Stromal cell of bone marrow (primary cell): Measurements from ENCODE around the gene PARL.

ENCODE experiments used
- DNase-seq: peaks from one replicate; pipeline ENCODE4 v3.0.0-alpha.2; 2012; ENCODE audit warnings: low read depth

Gene PARL, protein sequence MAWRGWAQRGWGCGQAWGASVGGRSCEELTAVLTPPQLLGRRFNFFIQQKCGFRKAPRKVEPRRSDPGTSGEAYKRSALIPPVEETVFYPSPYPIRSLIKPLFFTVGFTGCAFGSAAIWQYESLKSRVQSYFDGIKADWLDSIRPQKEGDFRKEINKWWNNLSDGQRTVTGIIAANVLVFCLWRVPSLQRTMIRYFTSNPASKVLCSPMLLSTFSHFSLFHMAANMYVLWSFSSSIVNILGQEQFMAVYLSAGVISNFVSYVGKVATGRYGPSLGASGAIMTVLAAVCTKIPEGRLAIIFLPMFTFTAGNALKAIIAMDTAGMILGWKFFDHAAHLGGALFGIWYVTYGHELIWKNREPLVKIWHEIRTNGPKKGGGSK

DNA sequence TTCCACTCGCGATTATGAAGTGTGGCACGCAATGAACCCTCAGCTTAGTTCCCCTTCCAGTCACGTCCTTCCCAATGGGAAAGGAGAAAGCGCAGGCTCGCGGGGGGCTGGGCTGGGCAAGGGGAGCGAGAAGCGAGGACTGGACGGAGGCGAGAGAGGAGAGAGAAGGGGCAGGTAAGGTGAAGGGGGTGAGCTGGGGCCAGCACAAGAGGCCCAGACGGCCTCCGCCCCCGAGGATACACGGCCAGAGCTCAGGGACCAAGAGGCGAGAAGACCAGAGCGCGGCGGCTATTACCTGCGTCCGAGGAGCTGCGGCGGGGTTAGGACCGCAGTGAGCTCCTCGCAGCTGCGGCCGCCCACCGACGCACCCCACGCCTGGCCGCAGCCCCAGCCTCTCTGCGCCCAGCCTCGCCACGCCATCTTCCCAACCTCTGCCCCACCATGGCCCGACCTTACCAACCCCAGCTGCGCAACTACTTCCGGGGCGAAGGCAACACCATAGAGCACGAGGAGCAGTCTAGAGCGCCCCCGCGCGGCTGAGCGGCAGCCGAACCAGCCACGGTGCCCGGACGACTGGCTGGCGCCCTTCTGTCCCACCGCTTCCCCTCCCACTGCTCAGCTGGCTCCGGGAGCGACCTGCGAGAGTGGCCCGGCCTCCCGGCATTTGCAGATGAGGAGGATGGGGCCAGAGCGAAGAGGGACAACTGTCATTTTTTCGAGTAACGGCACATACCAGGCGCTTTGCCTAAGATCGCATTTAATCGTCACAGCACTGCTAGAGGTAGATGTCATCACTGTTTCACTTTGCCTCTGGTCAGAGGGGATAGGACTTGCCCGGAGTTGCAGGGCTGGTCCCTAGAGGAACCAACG lies at the start of gene PARL:
Gene PARL, minus strand, starts transcription at position 454 of the 870 bp plus-strand sequence. Its CDS starts 34 bp downstream, at position 420.
- DNase-seq, result peak; percentile 83

DNA sequence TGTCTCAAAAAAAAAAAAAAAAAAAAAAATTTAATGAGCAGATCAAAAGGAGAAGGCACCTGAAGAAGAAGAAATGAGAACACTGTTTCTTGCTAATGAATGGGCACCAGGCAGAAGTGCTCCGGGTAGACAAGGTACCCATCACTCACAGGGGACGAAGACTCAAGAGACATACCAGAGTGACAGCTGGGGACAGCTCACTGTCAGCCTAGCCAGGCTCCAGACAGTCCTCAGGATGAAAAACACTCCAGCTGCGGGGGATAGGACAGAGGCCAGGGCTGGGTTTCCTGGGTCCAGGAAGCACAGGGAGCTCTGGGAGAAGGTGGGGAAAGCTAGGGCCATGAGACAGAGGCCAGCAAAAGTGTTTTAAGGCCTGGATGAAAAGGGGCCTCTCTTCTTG lies 48.5 kb upstream of the PARL start:
- DNase-seq, result no peak

DNA sequence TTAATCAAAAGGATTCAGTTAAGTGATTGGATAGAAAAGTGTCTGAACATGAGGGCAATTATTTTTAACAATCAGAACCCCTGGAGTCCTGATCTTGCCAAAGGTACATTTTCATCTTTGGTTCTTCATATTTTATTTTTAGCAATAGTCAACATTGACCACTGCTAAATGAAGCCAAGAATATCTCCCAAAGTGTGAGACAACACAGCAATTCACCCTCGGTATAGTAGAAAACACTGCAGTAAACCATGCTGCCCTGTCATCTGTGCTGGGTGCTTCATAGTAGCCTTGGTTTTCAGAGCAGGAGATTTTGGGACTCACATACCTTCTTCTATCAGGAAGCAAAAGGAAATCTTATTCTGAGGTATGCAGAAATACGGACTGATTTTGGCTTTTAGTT lies 47.2 kb upstream of the PARL start:
- no peak for DNase-seq

DNA sequence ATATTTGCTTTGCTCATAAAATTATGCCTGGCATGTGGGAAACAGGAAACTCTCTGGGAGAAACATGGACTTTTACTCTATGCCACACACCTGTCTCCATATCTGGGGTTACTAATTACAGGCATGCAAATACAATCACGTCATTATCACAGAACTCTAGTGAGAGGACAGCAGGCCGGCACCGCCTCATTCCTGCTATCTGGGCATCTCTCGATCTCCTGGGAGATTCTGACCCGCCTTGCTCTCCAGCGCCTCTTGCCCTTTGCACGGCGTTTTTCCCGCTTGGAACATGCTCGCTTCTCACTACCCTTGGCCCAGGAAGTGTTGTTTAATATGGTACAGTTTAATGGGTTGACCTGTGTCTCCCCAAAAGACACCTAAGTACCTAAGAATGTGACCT lies 45.4 kb upstream of the PARL start:
- no peak for DNase-seq

DNA sequence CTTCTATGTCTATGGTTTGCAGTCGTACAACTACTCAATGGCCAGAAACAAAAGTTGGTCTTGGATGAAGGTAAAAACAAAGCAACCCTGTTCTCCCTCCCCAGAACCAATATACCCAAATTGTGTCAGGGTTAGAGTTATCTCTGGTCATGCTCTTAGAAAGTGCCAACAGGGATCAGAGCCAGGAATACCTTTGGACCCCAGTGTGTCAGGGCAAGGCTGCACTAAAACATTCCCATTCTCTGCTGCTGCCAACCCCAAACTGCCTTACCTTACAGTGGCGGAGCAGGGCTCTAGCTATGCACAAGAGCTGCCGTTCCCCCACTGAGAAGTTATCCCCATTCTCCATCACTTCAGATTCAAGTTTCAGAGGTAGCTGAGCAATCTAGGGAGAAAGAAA lies 42.4 kb upstream of the PARL start:
- no peak for DNase-seq

DNA sequence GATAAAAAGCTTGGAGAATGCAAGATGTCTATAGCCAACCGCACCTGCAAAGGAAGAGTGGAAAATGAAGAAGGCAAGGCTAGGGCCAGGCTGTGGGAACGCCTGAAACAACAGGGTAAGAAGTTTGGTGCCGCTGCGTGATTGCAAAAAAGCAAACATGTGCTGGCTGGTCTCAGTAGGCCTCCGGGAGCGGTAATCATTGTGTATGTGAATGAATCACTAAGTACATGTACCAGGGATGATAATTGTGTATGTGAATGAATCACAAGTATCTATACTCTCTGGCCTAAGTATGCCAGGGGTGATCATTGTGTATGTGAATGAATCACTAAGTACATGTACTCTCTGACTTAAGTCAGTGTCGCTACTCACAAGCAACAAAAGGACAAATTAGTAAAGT lies 40.3 kb upstream of the PARL start:
- no peak for DNase-seq

GRCh38 chr3:183924543-183924942 lies 39.9 kb upstream of the PARL start:
- no peak for DNase-seq

DNA sequence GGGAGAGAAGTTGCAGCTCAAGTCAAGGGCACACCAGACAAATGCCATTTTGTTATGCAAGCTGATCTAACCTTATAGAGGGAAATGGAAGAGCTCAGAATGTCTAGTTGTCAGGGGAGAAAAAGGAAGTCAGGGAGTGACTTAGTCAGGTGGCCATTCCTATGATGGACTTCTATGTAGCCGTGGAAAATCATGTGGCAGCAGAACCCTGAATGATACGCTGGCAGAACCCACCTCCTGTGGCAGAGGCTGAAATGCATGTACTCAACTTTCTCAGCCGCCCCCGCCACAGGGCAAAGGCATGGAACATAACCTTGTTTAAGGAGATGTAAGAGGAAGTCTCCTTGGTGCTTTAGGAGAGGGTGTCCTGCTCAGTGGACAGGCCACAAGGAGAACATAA lies 37.7 kb upstream of the PARL start:
- DNase-seq, result no peak

DNA sequence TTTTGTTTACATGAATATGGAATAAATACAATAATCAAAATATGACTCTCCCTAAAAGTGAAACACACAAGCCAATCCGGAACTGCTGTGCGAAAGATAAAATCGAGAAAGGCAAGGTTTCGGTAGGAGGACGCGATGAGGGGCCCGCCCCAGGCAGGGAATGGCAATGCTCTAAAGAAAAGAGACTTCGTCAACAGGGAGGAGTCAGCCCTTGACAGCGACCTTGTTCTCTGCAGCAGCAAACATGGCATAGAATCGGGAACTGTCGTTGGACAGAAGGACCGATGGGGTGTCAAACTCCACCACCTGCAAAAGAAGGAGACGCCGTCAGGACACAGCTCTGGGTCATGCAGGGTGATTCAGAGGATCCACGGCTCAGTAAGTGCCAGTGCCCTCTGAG lies 36.4 kb upstream of the PARL start:
- no peak for DNase-seq

GRCh38 chr3:183920416-183920815 lies 35.7 kb upstream of the PARL start:
- DNase-seq, result no peak

DNA sequence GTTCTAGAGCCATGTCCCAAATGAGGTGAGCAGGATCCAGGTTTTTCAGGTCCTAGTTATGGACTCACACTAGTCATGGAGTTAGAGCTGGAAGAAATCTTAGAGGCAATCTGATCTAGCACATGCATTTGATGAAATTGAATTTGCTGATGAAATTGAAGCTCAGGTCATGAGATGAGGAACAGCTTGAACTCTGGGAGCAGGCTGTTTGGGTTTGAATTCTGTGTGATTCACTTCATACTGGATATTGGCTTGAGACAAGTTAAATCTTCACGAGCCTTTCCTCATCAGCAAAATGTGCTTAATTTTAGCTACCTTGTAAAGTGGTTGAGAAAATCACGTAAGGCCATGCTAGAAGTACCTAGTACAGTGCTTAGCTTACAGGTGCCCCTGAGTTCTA lies 33.5 kb upstream of the PARL start:
- DNase-seq, result no peak

DNA sequence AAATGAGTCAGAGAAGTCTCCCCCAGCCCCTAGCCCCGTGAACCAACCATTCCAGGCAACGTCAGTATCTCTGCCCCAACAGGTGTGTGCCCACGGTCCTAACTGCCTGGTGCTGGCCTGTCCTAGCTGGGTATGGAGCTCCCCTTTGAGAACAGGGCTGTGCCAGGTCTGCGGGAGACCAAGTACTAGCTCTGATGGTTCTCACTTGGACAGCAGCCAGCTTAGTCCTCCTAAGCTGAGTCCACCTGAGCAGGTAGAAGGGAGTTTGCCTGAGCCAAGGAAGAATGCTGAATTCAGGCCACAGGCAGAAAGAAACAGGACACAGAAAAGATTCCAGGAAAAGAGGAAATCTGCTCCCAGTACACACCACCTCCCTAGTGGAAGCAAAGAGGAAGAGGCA lies 33.1 kb upstream of the PARL start:
- no peak for DNase-seq

- DNase-seq, result no peak
Measured at GRCh38 chr3:183914856-183915255, 30.2 kb upstream of the PARL start.

GRCh38 chr3:183913580-183913920 lies 28.9 kb upstream of the PARL start:
- no peak for DNase-seq

DNA sequence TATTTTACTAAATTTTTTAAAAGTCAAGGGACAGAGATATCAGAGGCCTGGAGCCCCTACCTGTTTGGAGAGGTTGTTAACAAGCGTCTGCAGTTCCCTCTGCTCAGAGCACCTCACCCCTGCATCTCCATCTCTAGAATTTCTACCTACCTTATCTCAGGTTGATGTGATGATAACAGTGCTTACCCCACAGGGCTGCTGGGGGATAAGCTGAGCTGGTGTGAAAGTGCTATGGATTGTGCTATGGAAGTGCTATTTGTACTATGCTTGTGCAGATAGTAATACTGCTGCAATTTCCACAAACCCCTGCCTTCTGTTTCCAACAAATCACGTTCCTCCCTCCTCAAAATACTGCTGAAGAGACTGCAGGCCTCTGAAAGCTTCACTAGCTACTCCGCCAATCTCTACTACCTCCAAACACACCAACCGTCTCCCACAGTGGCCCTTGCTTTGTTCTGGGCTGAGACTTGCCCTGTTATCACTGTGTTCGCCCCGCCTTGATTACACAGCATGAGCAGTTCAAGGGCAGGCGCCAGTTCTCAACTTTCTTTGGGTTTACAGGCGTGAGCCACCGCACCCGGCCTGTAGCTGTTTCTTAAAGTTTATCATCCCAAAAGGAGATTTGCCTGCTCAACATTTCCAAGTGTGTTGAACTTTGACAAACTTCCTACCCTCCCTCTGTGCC lies 28.4 kb upstream of the PARL start:
- DNase-seq, result no peak

GRCh38 chr3:183911763-183912506 lies 27.3 kb upstream of the PARL start:
- DNase-seq, result no peak

DNA sequence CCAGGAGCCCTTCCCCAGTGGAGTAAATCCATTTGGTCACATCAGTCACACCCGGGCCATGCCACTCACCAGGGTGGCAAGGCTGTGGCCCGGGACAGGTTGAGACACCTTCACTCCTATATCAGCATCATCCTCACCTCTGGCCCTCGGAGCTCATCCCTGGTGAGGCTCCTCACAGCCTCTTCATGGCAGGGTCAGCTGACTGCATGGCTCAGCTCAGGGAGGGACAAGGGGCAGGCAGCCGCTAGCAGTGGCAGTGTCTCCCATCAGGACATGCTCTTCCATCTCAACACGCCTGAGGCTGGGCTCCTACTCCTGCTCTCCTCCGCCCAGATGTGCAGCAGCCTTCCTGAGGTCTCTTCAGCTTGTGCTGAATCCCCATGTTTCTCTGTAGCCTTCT lies 26.4 kb upstream of the PARL start:
- DNase-seq, result no peak

DNA sequence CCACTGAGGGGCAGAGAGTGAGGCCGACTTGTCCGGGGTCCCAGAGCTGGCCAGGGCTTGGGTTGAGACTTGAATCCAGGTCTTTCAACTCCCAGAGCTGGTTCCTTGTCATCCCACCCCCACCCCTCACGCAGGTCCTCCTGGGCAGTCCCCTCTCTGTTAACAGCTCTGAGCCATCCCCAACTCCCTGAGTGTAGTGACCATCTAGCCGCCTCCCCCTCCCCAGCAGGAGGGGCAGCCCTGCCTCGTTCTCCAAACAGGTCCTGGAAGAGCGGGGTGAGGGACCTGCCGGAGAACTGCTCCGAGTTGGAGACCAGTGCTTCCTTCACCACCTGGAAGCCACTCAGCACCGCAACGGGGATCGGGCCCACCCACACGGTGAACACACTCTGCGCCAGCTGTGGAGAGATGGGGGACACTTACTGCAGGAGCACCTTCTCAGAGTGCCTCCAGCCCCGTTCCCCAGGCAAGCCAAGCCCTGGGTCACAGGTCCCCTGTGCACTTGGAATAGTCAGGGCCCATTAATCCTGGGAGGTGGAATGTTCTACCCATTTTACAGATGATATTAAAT lies 24.4 kb upstream of the PARL start:
- DNase-seq, result no peak

DNA sequence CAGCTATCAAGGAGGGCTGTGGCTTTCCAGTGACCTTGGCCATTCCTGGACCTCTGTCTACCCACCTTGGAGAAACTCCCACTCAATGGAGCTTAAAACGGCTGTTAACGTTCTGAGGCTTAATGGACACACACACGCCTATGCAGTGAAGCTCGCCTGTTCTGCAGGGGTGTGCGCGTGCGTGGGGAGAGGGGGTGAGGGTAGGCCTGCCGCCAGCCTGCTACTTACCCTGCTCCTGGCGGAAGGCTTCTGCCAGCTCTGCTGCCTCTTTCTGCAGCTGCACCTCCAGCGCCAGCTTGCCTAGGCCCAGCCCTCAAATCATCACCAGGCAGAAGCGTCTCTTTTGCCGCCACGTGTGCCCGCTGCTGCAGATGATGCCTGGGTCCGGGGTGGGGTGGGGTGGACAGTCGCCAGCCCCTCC lies 23.2 kb upstream of the PARL start:
- DNase-seq, result no peak

GRCh38 chr3:183907176-183907575 lies 22.5 kb upstream of the PARL start:
- no peak for DNase-seq

- no peak for DNase-seq
Measured at GRCh38 chr3:183906234-183906921, 21.7 kb upstream of the PARL start.
